GM12878 (cell line): ENCODE data around the gene NTM. TPM values are rescaled to one million over a fixed set of nuclear protein-coding genes. Genes with fewer than 3 reads are reported as not detected.

ENCODE experiments used
- ATAC-seq: fragments of 200-7000 bp; cut with Tn5 transposase; 3 replicates; pipeline ENCODE4 v1.9.1; 2020; ENCODE audit warnings: mild to moderate bottlenecking, moderate library complexity
- BruUV-seq: library from RNA; stranded (reverse); fragments of 400-500 nt; replicated peaks from 2 replicates; lab custom pipeline; 2021; lab: Mats Ljungman, UMichigan
- CTCF ChIA-PET: fragments of 300-600 bp; sonication (Branson Sonifier 250); formaldehyde crosslinking; extraction: SDS; loops from one replicate; lab custom pipeline; 2021; ENCODE audit warnings: inconsistent platforms; lab: Yijun Ruan, JAX
- POLR2A ChIA-PET: fragments of 350-600 bp; formaldehyde crosslinking; extraction: SDS; loops from one replicate; lab custom pipeline; 2021; ENCODE audit warnings: inconsistent platforms; lab: Charles Lee
- RAD21 ChIA-PET: fragments of 300-600 bp; sonication (Branson Sonifier 250); formaldehyde crosslinking; loops from one replicate; lab custom pipeline; 2023; ENCODE audit warnings: antibody characterized with exemption; ENCODE audit not compliant: unreplicated experiment; lab: Charles Lee
- SMC1A ChIA-PET: fragments of 300-600 bp; sonication (Branson Sonifier 250); formaldehyde crosslinking; loops from one replicate; lab custom pipeline; 2023; ENCODE audit not compliant: unreplicated experiment, uncharacterized antibody; lab: Charles Lee
- DNase-seq: peaks from one replicate; pipeline ENCODE4 v3.0.0-alpha.2; 2011; ENCODE audit warnings: low read depth, low spot score
- FAIRE-seq: peaks from 3 replicates; lab custom pipeline; 2011; peaks lifted over from hg19 to GRCh38; lab: Jason Lieb, UNC
- H2AFZ ChIP-seq: 2 replicates; pipeline ENCODE4 v1.6.0; 2011; ENCODE audit warnings: low read depth, low read length, control low read depth; ENCODE audit not compliant: control insufficient read depth
- H3K27ac ChIP-seq: 2 replicates; pipeline ENCODE4 v1.5.1; 2011; ENCODE audit warnings: control low read depth; ENCODE audit not compliant: control insufficient read depth, insufficient read depth
- H3K27me3 ChIP-seq, 2 experiments: replicated peaks in 1 of 2; 2 replicates each; pipeline versions ENCODE4 v1.6.0 to v1.6.1; 2011; ENCODE audit warnings: low read length in 1 of 2; ENCODE audit not compliant: control insufficient read depth in 2 of 2, insufficient read depth in 2 of 2
- H3K36me3 ChIP-seq, 2 experiments: 2 replicates each; pipeline ENCODE4 v1.5.1; 2011; ENCODE audit warnings: low read length in 1 of 2; ENCODE audit not compliant: control insufficient read depth in 2 of 2, insufficient read depth in 2 of 2
- H3K4me1 ChIP-seq: 2 replicates; pipeline ENCODE4 v1.6.1; 2011; ENCODE audit warnings: mild to moderate bottlenecking, low read length, moderate library complexity, mixed read lengths; ENCODE audit not compliant: control insufficient read depth, insufficient read depth
- H3K4me2 ChIP-seq: 2 replicates; pipeline ENCODE4 v1.6.0; 2011; ENCODE audit warnings: control low read depth; ENCODE audit not compliant: control insufficient read depth, insufficient read depth
- H3K4me3 ChIP-seq: fragments of 200-600 bp; sonication (generic); 2 replicates; pipeline ENCODE4 v1.5.1; 2016
- H3K79me2 ChIP-seq: 2 replicates; pipeline ENCODE4 v1.6.0; 2011; ENCODE audit warnings: low read length; ENCODE audit not compliant: control insufficient read depth, insufficient read depth
- H3K9ac ChIP-seq: 2 replicates; pipeline ENCODE4 v1.8.0; 2011; ENCODE audit warnings: low read length, control low read depth, mixed read lengths; ENCODE audit not compliant: control insufficient read depth, insufficient read depth
- H3K9me3 ChIP-seq: replicated peaks from 3 replicates; pipeline ENCODE4 v1.5.1; 2011; ENCODE audit warnings: mild to moderate bottlenecking, low read length; ENCODE audit not compliant: control insufficient read depth, insufficient read depth
- H4K20me1 ChIP-seq: 2 replicates; pipeline ENCODE4 v1.6.0; 2011; ENCODE audit not compliant: control insufficient read depth, insufficient read depth
- BCL11A ChIP-seq: IDR thresholded peaks from 2 replicates; pipeline ENCODE4 v1.6.1; 2011; ENCODE audit warnings: low read depth, low read length
- CBX5 ChIP-seq: sonication (generic); IDR thresholded peaks from 2 replicates; pipeline ENCODE4 v1.6.1; 2016; ENCODE audit warnings: low read depth, moderate library complexity, mild to moderate bottlenecking, inconsistent platforms
- EED ChIP-seq: sonication (generic); IDR thresholded peaks from 2 replicates; pipeline ENCODE4 v1.6.1; 2016; ENCODE audit warnings: antibody characterized with exemption, low read depth
- ESRRA ChIP-seq: IDR thresholded peaks from 2 replicates; pipeline ENCODE4 v1.6.1; 2012; ENCODE audit warnings: mild to moderate bottlenecking, low read length, improper control_type of control experiment
- NBN ChIP-seq: fragments of 450-650 bp; IDR thresholded peaks from 2 replicates; pipeline ENCODE4 v1.6.1; 2016
- NFYA ChIP-seq: IDR thresholded peaks from 2 replicates; pipeline ENCODE4 v1.6.1; 2011; ENCODE audit warnings: low read depth, mild to moderate bottlenecking, low read length, improper control_type of control experiment, borderline replicate concordance
- SIX5 ChIP-seq: IDR thresholded peaks from 2 replicates; pipeline ENCODE4 v1.6.1; 2011; ENCODE audit warnings: mild to moderate bottlenecking, low read depth, low read length, moderate library complexity; ENCODE audit not compliant: severe bottlenecking
- SRF ChIP-seq, 2 experiments: IDR thresholded peaks; 2 replicates each; pipeline ENCODE4 v1.6.1; 2011; ENCODE audit warnings: low read depth in 2 of 2, low read length in 2 of 2, mild to moderate bottlenecking in 1 of 2, moderate library complexity in 1 of 2
- TCF7 ChIP-seq: IDR thresholded peaks from 2 replicates; pipeline ENCODE4 v1.6.1; 2014; ENCODE audit warnings: antibody characterized with exemption, borderline replicate concordance
- USF2 ChIP-seq: IDR thresholded peaks from 2 replicates; pipeline ENCODE4 v1.6.1; 2011; ENCODE audit warnings: low read depth, low read length, improper control_type of control experiment, borderline replicate concordance
- YY1 ChIP-seq: IDR thresholded peaks from 2 replicates; pipeline ENCODE4 v1.6.1; 2011; ENCODE audit warnings: low read depth, mild to moderate bottlenecking, low read length
- ZNF24 ChIP-seq: fragments of 450-650 bp; IDR thresholded peaks from 2 replicates; pipeline ENCODE4 v1.6.1; 2017; ENCODE audit warnings: antibody characterized with exemption, mild to moderate bottlenecking
- WGBS: methylation state at CpG from one replicate; pipeline ENCODE4 v1.1.6; 2016; ENCODE audit warnings: low lambda C conversion rate; ENCODE audit not compliant: insufficient replicate concordance, insufficient coverage; ENCODE audit errors: missing lambda C conversion rate; 5-methylcytosine and 5-hydroxymethylcytosine counted together
- in situ Hi-C: fragments of 300-500 bp; cut with MboI; formaldehyde crosslinking; loops from 9 replicates; pipeline ENCODE4 v1.14.3; 2018; ENCODE audit warnings: mixed read lengths
- intact Hi-C: fragments of 100-400 bp; cut with micrococcal nuclease; formaldehyde crosslinking; loops from one replicate; pipeline ENCODE4 v1.14.2; 2022; ENCODE audit not compliant: unreplicated experiment
- polyA plus RNA-seq, 11 experiments: library from polyadenylated mRNA; depleted of rRNA in 4 of 11; unstranded in 6 of 11; stranded (reverse) in 5 of 11; fragments of >200 nt; fragmentation: Nextera tagmentation in 4 of 11; fragmentation: Illumina TruSeq in 1 of 11; extraction: Ambion mirVana in 4 of 11; extraction: Trizol in 1 of 11; gene quantifications; 1 replicate in 1 of 11; 2 replicates in 10 of 11; pipeline versions ENCODE4 v1.2.1 to v1.2.3, GENCODE V29; 2011 to 2016; ENCODE audit warnings: inconsistent platforms in 2 of 11, missing spikeins in 2 of 11, low read depth in 1 of 11
- total RNA-seq, 4 experiments: library from RNA; depleted of rRNA in 3 of 4; stranded (reverse); fragments of >200 nt in 3 of 4; fragmentation: Illumina TruSeq in 1 of 4; extraction: Trizol in 1 of 4; gene quantifications; 2 replicates each; pipeline versions ENCODE4 v1.2.1 to v1.2.3, GENCODE V29; 2013 to 2021
- TF ChIP-seq, protein P1 (sequence below): IDR thresholded peaks from 2 replicates; pipeline ENCODE4 v1.6.1; 2012; ENCODE audit warnings: mild to moderate bottlenecking, low read depth, low read length
- TF ChIP-seq, protein P2 (sequence below): fragments of 150-350 bp; IDR thresholded peaks from 2 replicates; pipeline ENCODE4 v1.6.1; 2014; ENCODE audit warnings: mild to moderate bottlenecking, low read depth, low read length

NTM gene
- total and polyA plus RNA-seq, 10 of the 15 experiments (the other 5 are each of a cell fraction or from before 2014, with no cell fraction given) = not detected

DNA sequence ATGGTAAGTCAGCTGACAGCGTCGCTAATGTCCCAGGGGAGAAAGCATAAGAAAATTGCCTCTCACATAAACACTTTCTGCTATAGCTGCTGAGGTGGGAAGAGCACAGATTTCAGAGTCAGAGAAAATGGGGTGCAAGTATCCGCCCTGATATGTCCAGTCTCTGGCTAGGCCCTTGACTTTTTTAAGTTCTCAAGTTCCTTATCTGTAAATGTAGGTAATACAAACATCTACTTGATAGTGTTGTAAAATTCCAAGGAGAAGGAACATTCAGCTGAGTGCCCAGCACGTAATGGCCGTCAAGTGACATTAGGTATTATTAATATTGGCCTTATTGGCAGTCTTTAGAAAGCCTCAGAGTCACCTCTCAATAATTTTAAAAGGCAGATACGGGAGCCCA lies 143.6 kb downstream of the NTM start:
- DNase-seq (no peak), FAIRE-seq (no peak), ATAC-seq (no peak)
- WGBS = 31% methylated on average over 6 of the region's 6 CpGs
- intact Hi-C loops (loop anchor here (10.0 kb wide), 1 partner anchor 269 kb away; no protein-coding TSS in a partner anchor), in situ Hi-C loops (loop anchor here (5.0 kb wide), 1 partner anchor 447 kb away; no protein-coding TSS in a partner anchor)
- Histone ChIP-seq H2AFZ (no peak overlapping the region), H3K4me2 (no peak overlapping the region), H3K9ac (no peak overlapping the region), H3K36me3 (no peaks in the 10 kb centered on the region), H3K9me3 (no peaks in the 10 kb centered on the region), H3K4me3 (no peak overlapping the region), H3K27ac (no peak overlapping the region), H3K4me1 (no peaks in the 10 kb centered on the region), H3K79me2 (no peaks in the 10 kb centered on the region), H4K20me1 (no peaks in the 10 kb centered on the region), H3K27me3 (no peaks in the 10 kb centered on the region)
- CTCF ChIA-PET = interaction anchor here (4.9 kb wide), 1 partner anchor 450 kb away, joined by 36 read pairs; no protein-coding TSS in a partner anchor
- RAD21 ChIA-PET = interaction anchor here (1.2 kb wide), 1 partner anchor 449 kb away, joined by 3 read pairs; no protein-coding TSS in a partner anchor
- BruUV-seq = no TSS peak
- POLR2A ChIA-PET = no interaction called here
- SMC1A ChIA-PET = interaction anchor here (1.3 kb wide), 1 partner anchor 449 kb away, joined by 7 read pairs; no protein-coding TSS in a partner anchor
- TF ChIP-seq SRF (IDR thresholded peaks at IDR 0.05; ENCODE audit: low read depth in 2 of 2, low read length in 2 of 2) = no peak
- TF ChIP-seq BCL11A = no peak
- no peak for TF ChIP-seq NBN
- no peak for TF ChIP-seq EED
- TF ChIP-seq SIX5 = no peak
- no peak for TF ChIP-seq NFYA
- TF ChIP-seq, protein P1, sequence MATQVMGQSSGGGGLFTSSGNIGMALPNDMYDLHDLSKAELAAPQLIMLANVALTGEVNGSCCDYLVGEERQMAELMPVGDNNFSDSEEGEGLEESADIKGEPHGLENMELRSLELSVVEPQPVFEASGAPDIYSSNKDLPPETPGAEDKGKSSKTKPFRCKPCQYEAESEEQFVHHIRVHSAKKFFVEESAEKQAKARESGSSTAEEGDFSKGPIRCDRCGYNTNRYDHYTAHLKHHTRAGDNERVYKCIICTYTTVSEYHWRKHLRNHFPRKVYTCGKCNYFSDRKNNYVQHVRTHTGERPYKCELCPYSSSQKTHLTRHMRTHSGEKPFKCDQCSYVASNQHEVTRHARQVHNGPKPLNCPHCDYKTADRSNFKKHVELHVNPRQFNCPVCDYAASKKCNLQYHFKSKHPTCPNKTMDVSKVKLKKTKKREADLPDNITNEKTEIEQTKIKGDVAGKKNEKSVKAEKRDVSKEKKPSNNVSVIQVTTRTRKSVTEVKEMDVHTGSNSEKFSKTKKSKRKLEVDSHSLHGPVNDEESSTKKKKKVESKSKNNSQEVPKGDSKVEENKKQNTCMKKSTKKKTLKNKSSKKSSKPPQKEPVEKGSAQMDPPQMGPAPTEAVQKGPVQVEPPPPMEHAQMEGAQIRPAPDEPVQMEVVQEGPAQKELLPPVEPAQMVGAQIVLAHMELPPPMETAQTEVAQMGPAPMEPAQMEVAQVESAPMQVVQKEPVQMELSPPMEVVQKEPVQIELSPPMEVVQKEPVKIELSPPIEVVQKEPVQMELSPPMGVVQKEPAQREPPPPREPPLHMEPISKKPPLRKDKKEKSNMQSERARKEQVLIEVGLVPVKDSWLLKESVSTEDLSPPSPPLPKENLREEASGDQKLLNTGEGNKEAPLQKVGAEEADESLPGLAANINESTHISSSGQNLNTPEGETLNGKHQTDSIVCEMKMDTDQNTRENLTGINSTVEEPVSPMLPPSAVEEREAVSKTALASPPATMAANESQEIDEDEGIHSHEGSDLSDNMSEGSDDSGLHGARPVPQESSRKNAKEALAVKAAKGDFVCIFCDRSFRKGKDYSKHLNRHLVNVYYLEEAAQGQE = no peak
- TF ChIP-seq TCF7 = no peak
- TF ChIP-seq, protein P2, sequence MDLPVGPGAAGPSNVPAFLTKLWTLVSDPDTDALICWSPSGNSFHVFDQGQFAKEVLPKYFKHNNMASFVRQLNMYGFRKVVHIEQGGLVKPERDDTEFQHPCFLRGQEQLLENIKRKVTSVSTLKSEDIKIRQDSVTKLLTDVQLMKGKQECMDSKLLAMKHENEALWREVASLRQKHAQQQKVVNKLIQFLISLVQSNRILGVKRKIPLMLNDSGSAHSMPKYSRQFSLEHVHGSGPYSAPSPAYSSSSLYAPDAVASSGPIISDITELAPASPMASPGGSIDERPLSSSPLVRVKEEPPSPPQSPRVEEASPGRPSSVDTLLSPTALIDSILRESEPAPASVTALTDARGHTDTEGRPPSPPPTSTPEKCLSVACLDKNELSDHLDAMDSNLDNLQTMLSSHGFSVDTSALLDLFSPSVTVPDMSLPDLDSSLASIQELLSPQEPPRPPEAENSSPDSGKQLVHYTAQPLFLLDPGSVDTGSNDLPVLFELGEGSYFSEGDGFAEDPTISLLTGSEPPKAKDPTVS = no peak
- no peak for TF ChIP-seq USF2
- no peak for TF ChIP-seq ZNF24
- TF ChIP-seq CBX5 = no peak
- TF ChIP-seq ESRRA = no peak
- TF ChIP-seq YY1 = no peak
